DMS53 treated with DMSO at 0.1 percent for 48 hours (cell line): ENCODE data around the gene VSNL1.

Experiments used
- DNase-seq: peaks from one replicate; lab custom pipeline; 2025; ENCODE audit not compliant: unreplicated experiment; lab: John Stamatoyannopoulos, UW

VSNL1 gene

GRCh38 chr2:17580319-17580715, 39.8 kb downstream of the VSNL1 start:
- no peak for DNase-seq

DNA sequence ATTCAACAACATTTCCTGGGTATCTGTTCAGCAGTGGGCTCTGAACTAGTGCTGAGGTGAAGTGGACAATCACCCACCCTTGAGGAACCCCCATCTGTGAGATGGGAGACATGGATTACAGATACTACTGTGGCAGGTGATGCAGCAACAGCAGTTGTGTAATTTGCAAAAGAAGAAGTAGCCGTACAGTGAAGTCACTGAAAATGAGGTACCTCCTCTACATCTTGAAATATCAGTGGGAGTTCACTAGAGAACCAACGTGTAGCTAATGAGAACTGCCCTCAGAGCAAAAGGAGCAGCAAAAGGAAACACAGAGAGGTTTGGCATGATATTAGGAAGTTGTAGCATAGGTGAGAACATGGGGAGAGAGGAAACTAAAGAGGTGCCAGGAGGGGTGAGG, 41.3 kb downstream of the VSNL1 start:
- DNase-seq: no peak

- no peak for DNase-seq
Measured at GRCh38 chr2:17583166-17583565, 42.7 kb downstream of the VSNL1 start.

GRCh38 chr2:17583646-17584045, 43.1 kb downstream of the VSNL1 start:
- no peak for DNase-seq

DNA sequence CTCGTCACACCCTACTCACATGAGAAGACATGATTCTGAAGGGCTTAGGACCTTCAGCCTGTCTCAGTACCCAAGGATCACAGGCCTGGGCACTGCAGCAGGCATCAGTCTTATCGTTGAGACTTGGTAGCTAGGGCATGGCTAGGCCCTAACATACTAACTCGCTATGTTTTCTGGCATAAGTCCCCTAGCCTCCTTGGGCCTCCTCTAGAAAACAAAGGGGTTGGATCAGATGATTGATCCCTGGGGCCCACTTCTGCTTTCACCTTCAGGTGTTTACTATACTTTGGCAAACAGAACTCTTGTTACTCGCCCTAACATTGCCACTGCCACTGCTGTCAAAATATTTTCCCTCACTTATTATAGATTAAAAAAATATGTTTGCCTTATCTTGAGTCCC, 44.2 kb downstream of the VSNL1 start:
- DNase-seq: no peak

DNA sequence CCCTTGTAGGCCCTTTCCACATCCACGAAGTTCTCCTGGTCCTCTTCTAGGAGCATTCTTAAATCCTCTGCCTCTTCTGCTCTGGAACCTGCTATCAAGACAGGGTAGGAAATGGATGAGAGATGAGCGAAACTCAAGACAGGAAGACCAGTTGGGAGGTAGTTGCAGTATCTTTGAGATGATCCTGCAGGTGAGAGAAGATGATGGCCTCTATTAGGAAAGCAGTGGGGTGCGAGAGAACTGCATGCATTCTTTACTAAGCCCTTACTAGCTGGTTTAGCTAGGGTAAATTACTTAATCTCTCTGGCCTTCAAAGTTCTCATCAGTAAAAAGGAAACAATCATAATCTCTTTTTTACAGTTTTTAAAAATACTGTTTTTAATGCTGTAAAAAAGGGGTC, 47.0 kb downstream of the VSNL1 start:
- no peak for DNase-seq

DNA sequence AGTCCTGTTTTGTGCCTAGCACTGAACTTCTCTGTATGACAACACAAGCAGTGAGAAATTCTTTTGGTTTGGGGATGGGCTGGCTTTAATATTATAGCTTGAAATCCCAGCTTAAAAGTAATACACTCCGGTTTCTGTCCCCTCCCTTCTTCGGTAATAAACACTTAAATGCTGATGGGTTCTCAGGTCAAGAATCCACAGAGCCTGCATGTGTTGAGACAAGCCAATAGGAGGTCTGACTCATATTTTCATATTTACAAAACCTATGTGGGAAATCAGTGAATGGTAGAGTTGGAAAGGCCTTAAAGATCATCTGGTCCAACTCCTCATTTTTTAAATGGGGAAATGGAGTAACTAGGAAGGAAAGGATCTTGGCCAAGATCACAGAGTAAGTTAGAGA, 47.5 kb downstream of the VSNL1 start:
- DNase-seq: no peak

DNA sequence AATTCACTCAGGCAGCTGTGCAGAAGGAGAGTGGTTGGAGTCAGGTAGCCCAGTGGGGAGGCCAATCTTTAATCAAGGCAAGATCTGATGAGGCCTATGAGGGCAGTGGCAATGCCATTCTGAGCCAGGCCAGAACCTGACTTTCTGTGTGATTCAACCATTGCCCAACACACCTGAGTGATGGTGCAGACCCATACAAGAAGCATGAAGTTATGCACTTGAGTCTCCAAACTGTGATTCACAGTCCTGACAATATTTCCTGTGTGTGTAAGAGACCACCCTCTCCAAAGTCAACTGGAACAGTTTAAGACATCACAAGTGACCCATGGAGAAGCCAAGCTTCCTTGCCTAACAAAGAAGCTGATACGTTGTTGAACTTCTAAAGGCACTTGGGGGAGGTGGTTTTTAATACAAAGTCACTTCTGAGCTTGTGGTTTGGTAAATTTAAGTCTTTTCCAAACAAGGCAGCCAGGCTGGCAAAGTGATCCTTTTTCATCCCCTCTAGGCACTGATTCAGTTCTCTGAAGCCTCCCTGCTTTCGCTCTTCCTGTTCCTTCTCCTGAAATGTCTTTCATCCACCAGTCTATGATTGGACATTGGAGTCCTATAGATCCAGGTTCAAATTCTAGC, 49.0 kb downstream of the VSNL1 start:
- no peak for DNase-seq

GRCh38 chr2:17590342-17590911, 49.9 kb downstream of the VSNL1 start:
- no peak for DNase-seq

GRCh38 chr2:17591846-17592245, 51.4 kb downstream of the VSNL1 start:
- no peak for DNase-seq

DNA sequence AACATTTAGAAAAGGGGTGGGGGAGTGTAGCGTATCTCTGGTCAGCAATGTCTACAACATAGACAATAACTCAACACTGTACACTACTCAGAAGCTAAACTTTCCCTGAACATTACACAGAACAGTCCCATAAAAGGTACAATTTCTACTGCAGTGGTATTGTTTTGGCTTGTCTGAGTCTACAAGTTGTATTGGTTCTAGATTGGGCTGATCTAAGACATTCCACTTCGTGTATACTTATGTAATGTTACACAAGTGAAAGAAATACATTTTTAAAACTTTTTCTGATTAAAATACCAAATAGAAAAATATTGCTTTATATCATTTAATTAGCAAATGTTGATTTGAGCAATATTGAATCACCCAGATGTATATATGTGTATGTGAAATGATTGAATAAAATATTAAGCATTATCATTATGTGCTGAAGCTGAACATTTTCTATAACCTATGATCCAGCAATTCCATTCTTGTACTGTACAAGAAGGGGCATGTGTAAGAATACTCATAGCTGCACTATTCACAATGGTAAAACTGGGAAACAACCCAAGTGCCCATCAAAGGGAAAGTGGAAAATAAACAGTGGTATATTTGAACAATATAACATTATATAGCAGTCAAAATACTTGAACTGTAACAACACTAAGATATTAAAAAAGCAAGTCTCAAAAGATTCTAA, 52.4 kb downstream of the VSNL1 start:
- no peak for DNase-seq

DNA sequence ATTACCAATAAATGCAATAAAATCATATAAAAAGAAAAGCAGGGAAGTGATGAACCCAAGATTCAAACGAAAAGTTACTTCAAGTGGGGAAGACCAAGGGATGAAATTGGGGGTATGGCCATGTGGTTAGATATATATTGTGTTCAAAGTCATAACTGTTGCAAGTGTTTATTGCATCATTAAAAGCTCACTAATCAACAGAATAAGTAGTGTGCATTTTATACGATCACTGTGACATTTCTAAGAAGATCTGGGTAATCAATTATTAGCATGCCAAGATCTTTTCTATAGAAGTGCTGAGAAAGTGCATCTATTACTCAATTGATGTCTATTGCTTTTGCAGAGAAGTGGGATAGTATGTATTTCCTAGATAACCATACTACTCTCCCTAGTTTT, 52.9 kb downstream of the VSNL1 start:
- no peak for DNase-seq

GRCh38 chr2:17593841-17594491, 53.5 kb downstream of the VSNL1 start:
- peak; percentile 74 for DNase-seq

GRCh38 chr2:17594533-17595401, 54.3 kb downstream of the VSNL1 start:
- DNase-seq: no peak

- peak; percentile 7 for DNase-seq
Measured at GRCh38 chr2:17599617-17600016, 59.1 kb downstream of the VSNL1 start.

- no peak for DNase-seq
Measured at GRCh38 chr2:17600556-17601204, 60.2 kb downstream of the VSNL1 start.

- no peak for DNase-seq
Measured at GRCh38 chr2:17604050-17604449, 63.6 kb downstream of the VSNL1 start.

DNA sequence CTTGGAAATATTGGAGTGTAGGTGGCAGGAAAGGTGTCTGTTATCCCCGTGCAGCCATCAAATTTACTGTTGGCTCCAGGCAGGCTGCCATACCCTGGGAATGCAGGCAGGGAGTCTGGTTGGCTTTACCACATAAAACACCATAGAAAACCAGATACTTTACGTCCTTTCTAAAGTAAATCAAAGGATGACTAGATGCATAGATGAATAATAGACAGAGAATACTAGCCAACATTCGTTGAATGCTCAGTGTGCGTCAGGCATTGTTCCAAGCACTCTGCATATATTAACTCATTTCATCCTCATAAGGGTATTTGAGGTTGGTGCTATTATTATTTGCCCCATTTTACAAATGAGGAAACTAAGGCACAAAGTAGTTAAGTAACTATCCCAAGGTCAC, 65.2 kb downstream of the VSNL1 start:
- DNase-seq: no peak

- no peak for DNase-seq
Measured at GRCh38 chr2:17606851-17607250, 66.4 kb downstream of the VSNL1 start.

DNA sequence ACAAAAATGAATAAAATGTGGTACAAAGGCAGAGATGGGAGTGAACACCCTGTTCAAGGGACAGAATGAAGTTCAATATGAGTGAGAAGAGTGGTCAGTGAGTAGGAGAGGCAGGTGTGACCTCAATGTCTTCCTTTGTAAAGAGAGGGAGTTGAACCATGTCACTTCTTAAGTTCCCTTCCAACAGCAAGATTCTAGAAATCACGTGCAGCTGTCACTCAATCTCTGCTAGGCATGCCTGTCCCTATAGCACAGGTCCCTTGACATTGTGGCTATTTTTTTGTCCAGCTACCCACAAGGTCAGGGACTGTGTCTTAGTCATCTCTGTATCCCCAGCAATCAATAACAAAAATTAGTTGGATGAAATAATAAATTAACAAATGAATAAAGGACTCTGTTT, 66.9 kb downstream of the VSNL1 start:
- DNase-seq: no peak

DNA sequence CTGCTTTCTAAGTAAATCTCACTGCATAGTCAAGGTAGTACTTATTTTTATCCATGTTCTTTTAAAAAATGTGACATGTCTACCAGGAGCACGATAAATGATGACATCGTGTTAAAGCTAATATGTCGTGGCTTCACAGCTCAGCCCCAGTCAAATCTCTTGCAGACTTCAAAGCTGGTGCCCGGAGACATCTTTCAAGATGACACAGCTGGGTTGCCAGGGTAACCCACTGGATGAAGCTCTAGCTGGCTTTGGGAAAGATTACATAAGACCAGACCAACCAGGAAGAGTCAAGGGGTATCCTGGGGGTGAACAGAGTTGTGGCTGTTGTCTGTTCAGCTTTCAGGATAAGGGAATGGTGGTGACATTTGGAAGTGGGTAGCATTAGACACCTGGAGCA, 67.8 kb downstream of the VSNL1 start:
- DNase-seq: no peak
